22Rv1 (cell line): ENCODE measurements around the gene LYRM1.

Experiments used
- ZFX ChIP-seq: fragments of 450-650 bp; IDR thresholded peaks from 2 replicates; pipeline ENCODE4 v1.6.1; 2017; ENCODE audit warnings: antibody characterized with exemption, borderline replicate concordance
- TF ChIP-seq, protein P1 (sequence below): fragments of 450-650 bp; IDR thresholded peaks from 2 replicates; pipeline ENCODE4 v1.5.1; 2017; ENCODE audit warnings: mild to moderate bottlenecking

DNA sequence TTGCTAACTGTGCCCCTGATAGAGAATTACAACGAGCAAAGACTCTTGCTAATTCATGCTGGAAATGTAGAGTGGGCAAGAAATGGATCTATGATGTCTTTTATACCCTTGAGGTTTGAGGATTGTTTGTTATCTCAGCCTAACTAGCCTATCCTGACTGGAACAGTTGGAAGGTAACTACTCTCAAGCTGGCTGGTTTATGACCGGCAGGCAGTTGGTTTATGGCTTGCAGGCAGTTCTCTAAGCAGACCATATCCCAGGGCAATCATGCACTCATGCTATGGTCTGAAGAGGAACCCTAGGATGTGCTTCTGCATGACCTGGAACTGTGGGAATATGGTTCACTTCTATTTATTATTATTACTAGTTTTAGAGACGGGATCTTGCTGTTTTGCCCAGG, 49.1 kb downstream of the LYRM1 start:
- TF ChIP-seq, protein P1, sequence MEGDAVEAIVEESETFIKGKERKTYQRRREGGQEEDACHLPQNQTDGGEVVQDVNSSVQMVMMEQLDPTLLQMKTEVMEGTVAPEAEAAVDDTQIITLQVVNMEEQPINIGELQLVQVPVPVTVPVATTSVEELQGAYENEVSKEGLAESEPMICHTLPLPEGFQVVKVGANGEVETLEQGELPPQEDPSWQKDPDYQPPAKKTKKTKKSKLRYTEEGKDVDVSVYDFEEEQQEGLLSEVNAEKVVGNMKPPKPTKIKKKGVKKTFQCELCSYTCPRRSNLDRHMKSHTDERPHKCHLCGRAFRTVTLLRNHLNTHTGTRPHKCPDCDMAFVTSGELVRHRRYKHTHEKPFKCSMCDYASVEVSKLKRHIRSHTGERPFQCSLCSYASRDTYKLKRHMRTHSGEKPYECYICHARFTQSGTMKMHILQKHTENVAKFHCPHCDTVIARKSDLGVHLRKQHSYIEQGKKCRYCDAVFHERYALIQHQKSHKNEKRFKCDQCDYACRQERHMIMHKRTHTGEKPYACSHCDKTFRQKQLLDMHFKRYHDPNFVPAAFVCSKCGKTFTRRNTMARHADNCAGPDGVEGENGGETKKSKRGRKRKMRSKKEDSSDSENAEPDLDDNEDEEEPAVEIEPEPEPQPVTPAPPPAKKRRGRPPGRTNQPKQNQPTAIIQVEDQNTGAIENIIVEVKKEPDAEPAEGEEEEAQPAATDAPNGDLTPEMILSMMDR, result no peak
- TF ChIP-seq ZFX, result no peak
